RWPE2 (cell line): ENCODE results near the gene LRRC30.

Experiments
- ATAC-seq: fragments of 200-7000 bp; cut with Tn5 transposase; 3 replicates; pipeline ENCODE4 v1.9.1; 2021; ENCODE audit warnings: low read depth
- DNase-seq: peaks from one replicate; pipeline ENCODE4 v3.0.0-alpha.2; 2020; ENCODE audit warnings: low spot score
- H3K27ac ChIP-seq: fragments of 450-650 bp; 2 replicates; pipeline ENCODE4 v1.5.1; 2017; ENCODE audit warnings: mild to moderate bottlenecking; ENCODE audit not compliant: poor library complexity, severe bottlenecking
- H3K27me3 ChIP-seq: fragments of 250-450 bp; sonication (Bioruptor Pico); 2 replicates; pipeline ENCODE4 v1.5.1; 2021; ENCODE audit warnings: mild to moderate bottlenecking, moderate library complexity; ENCODE audit not compliant: insufficient read depth, poor library complexity, severe bottlenecking
- H3K36me3 ChIP-seq: fragments of 250-450 bp; sonication (Bioruptor Pico); 2 replicates; pipeline ENCODE4 v1.5.1; 2020; ENCODE audit warnings: low read depth, mild to moderate bottlenecking, moderate library complexity
- H3K4me1 ChIP-seq: fragments of 250-450 bp; sonication (Bioruptor Pico); 2 replicates; pipeline ENCODE4 v1.5.1; 2021; ENCODE audit warnings: mild to moderate bottlenecking, moderate library complexity; ENCODE audit not compliant: insufficient read depth, poor library complexity, severe bottlenecking
- H3K4me3 ChIP-seq: fragments of 250-450 bp; sonication (Bioruptor Pico); 2 replicates; pipeline ENCODE4 v1.5.1; 2021; ENCODE audit warnings: mild to moderate bottlenecking, moderate library complexity; ENCODE audit not compliant: severe bottlenecking
- H3K9me3 ChIP-seq: fragments of 250-450 bp; sonication (Bioruptor Pico); 2 replicates; pipeline ENCODE4 v1.5.1; 2021; ENCODE audit warnings: mild to moderate bottlenecking, moderate library complexity; ENCODE audit not compliant: severe bottlenecking
- CTCF ChIP-seq: fragments of 450-650 bp; IDR thresholded peaks from one replicate; pipeline ENCODE4 v1.5.1; 2017; ENCODE audit warnings: mild to moderate bottlenecking, moderate library complexity; ENCODE audit not compliant: poor library complexity, severe bottlenecking

Gene LRRC30

GRCh38 chr18:7205346-7205745 is 25.5 kb upstream of the LRRC30 start:
- DNase-seq: no peak
- Histone ChIP-seq H3K4me1 (no peaks in the 10 kb centered on the region), H3K4me3 (no peak overlapping the region), H3K36me3 (no peaks in the 10 kb centered on the region), H3K9me3 (no peaks in the 10 kb centered on the region), H3K27ac (no peak overlapping the region), H3K27me3 (no peaks in the 10 kb centered on the region)
- TF ChIP-seq CTCF: no peak
- ATAC-seq: no peak

- DNase-seq: no peak
- no peak overlapping the region for H3K4me3 ChIP-seq
These were observed 24.7 kb upstream of the LRRC30 start for GRCh38 chr18:7206217-7206616.

GRCh38 chr18:7207366-7207915 is 23.4 kb upstream of the LRRC30 start:
- no peaks in the 10 kb centered on the region for H3K4me1 ChIP-seq
- H3K27me3 ChIP-seq: no peaks in the 10 kb centered on the region
- no peaks in the 10 kb centered on the region for H3K9me3 ChIP-seq
- ATAC-seq: no peak
- no peak overlapping the region for H3K4me3 ChIP-seq
- DNase-seq: no peak
- no peak overlapping the region for H3K27ac ChIP-seq
- TF ChIP-seq CTCF: no peak
- H3K36me3 ChIP-seq: no peaks in the 10 kb centered on the region

More at GRCh38 chr18:7206217-7206616, 24.7 kb upstream of the LRRC30 start:
- no peak for TF ChIP-seq CTCF
- Histone ChIP-seq H3K27me3 (no peaks in the 10 kb centered on the region), H3K36me3 (no peaks in the 10 kb centered on the region), H3K27ac (no peak overlapping the region), H3K4me1 (no peaks in the 10 kb centered on the region), H3K9me3 (no peaks in the 10 kb centered on the region)
- ATAC-seq: no peak

GRCh38 chr18:7221424-7222155 is 9.3 kb upstream of the LRRC30 start:
- Histone ChIP-seq H3K9me3 (no peaks in the 10 kb centered on the region), H3K4me1 (no peaks in the 10 kb centered on the region), H3K36me3 (no peaks in the 10 kb centered on the region), H3K27me3 (peaks cover 5% of the 10 kb centered on the region), H3K27ac (no peak overlapping the region), H3K4me3 (no peak overlapping the region)
- peak; percentile 94 for ATAC-seq
- peak; percentile 87 for TF ChIP-seq CTCF
- no peak for DNase-seq

- H3K4me3 ChIP-seq: no peak overlapping the region
- H3K4me1 ChIP-seq: no peaks in the 10 kb centered on the region
- no peak for TF ChIP-seq CTCF
- ATAC-seq (no peak), DNase-seq (no peak)
- no peaks in the 10 kb centered on the region for H3K9me3 ChIP-seq
- no peak overlapping the region for H3K27ac ChIP-seq
- H3K36me3 ChIP-seq: no peaks in the 10 kb centered on the region
- peaks cover 2% of the 10 kb centered on the region for H3K27me3 ChIP-seq
These were observed 6.7 kb upstream of the LRRC30 start for GRCh38 chr18:7224198-7224597.
